HG02885 (cell line): Measurements from ENCODE around the gene OSBPL3.
"Not testable (repeated sequence)": the region's sequence is repeated elsewhere in the genome, so short reads cannot be mapped to it uniquely, and the experiment has no call there.

Experiments used
- ATAC-seq: cut with Tn5 transposase; IDR thresholded peaks from one replicate; pipeline ENCODE4 v1.9.1; 2021; ENCODE audit warnings: mild to moderate bottlenecking; ENCODE audit not compliant: unreplicated experiment, poor library complexity

The OSBPL3 gene

GRCh38 chr7:24979863-24980533 lies at the start of gene OSBPL3:
Gene OSBPL3 (minus strand): TSS chr7:24980178. CDS start chr7:24892472, 87,706 bp downstream.
- ATAC-seq = peak; percentile 81

GRCh38 chr7:25029075-25029474 lies 49.1 kb upstream of the OSBPL3 start:
- ATAC-seq = no peak

GRCh38 chr7:25028370-25029021 lies 48.5 kb upstream of the OSBPL3 start:
- ATAC-seq = no peak

- ATAC-seq = no peak
These were observed 46.2 kb upstream of the OSBPL3 start for GRCh38 chr7:25026156-25026555.

- no peak for ATAC-seq
These were observed 45.3 kb upstream of the OSBPL3 start for GRCh38 chr7:25025218-25025671.

GRCh38 chr7:25024066-25024465 lies 44.1 kb upstream of the OSBPL3 start:
- no peak for ATAC-seq

- not testable (repeated sequence) for ATAC-seq
These were observed 37.7 kb upstream of the OSBPL3 start for GRCh38 chr7:25017671-25018070.

GRCh38 chr7:25014756-25015155 lies 34.8 kb upstream of the OSBPL3 start:
- ATAC-seq = no peak

GRCh38 chr7:25012710-25013109 lies 32.7 kb upstream of the OSBPL3 start:
- ATAC-seq = not testable (repeated sequence)

- ATAC-seq = no peak
These were observed 32.3 kb upstream of the OSBPL3 start for GRCh38 chr7:25012254-25012653.

GRCh38 chr7:25009257-25009656 lies 29.3 kb upstream of the OSBPL3 start:
- ATAC-seq = no peak

GRCh38 chr7:25007668-25008067 lies 27.7 kb upstream of the OSBPL3 start:
- ATAC-seq = no peak

- ATAC-seq = no peak
These were observed 26.3 kb upstream of the OSBPL3 start for GRCh38 chr7:25006276-25006675.

GRCh38 chr7:25005658-25006057 lies 25.7 kb upstream of the OSBPL3 start:
- ATAC-seq = no peak

GRCh38 chr7:25002786-25003185 lies 22.8 kb upstream of the OSBPL3 start:
- ATAC-seq = no peak

- no peak for ATAC-seq
These were observed 15.5 kb upstream of the OSBPL3 start for GRCh38 chr7:24995466-24995865.

GRCh38 chr7:24992314-24992713 lies 12.3 kb upstream of the OSBPL3 start:
- ATAC-seq = no peak

- ATAC-seq = no peak
These were observed 11.4 kb upstream of the OSBPL3 start for GRCh38 chr7:24991353-24991752.

GRCh38 chr7:24987331-24987842 lies 7.4 kb upstream of the OSBPL3 start:
- no peak for ATAC-seq

GRCh38 chr7:24982917-24983316 lies 2.9 kb upstream of the OSBPL3 start:
- no peak for ATAC-seq

- ATAC-seq = no peak
These were observed 1.4 kb upstream of the OSBPL3 start for GRCh38 chr7:24981171-24981951.
